CD4-positive, CD25-positive, alpha-beta regulatory T cell (primary cell): ENCODE measurements around the gene SLC35A3. TPM values are rescaled to one million over a fixed set of nuclear protein-coding genes. Genes with fewer than 3 reads are reported as not detected.
A peak's percentile ranks its signal among the peaks of the same experiment; 100 is the strongest.

Experiments used
- ATAC-seq, 2 donors: fragments of 150-1000 bp; cut with Tn5 transposase; one replicate each; pipeline ENCODE4 v1.10.0; 2021; ENCODE audit warnings: low read depth in 2 of 2, moderate number of reproducible peaks in 2 of 2, moderate library complexity in 1 of 2
- DNase-seq, 3 donors: peaks; one replicate each; pipeline versions ENCODE4 v3.0.0 to v3.0.0-alpha.2; 2012 to 2022; ENCODE audit warnings: mixed read lengths in 1 of 3
- H3K27ac ChIP-seq: one replicate; pipeline ENCODE4 v1.7.0; 2013; ENCODE audit warnings: mild to moderate bottlenecking, low read length; ENCODE audit not compliant: insufficient read depth, poor library complexity, severe bottlenecking
- H3K27me3 ChIP-seq: one replicate; pipeline ENCODE4 v1.7.0; 2013; ENCODE audit warnings: low read length; ENCODE audit not compliant: control insufficient read depth, insufficient read depth
- H3K36me3 ChIP-seq: one replicate; pipeline ENCODE4 v1.7.0; 2013; ENCODE audit warnings: mild to moderate bottlenecking, low read length, moderate library complexity; ENCODE audit not compliant: control insufficient read depth, insufficient read depth
- H3K4me1 ChIP-seq: 2 replicates; pipeline ENCODE4 v1.7.0; 2013; ENCODE audit warnings: mild to moderate bottlenecking, low read length; ENCODE audit not compliant: insufficient read depth, control insufficient read depth, poor library complexity, severe bottlenecking
- H3K4me3 ChIP-seq: one replicate; pipeline ENCODE4 v1.7.0; 2013; ENCODE audit warnings: low read depth, mild to moderate bottlenecking, low read length, moderate library complexity
- H3K9me3 ChIP-seq, 2 experiments: 1 replicate in 1 of 2; 2 replicates in 1 of 2; pipeline ENCODE4 v1.7.0; 2013; ENCODE audit warnings: low read length in 2 of 2, mild to moderate bottlenecking in 1 of 2, moderate library complexity in 1 of 2; ENCODE audit not compliant: control insufficient read depth in 2 of 2
- H3K27ac Mint-ChIP-seq, 3 donors: one replicate each; pipeline ENCODE4 v1.8.0; 2020 to 2022; ENCODE audit warnings: mild to moderate bottlenecking in 3 of 3, mixed read lengths in 3 of 3, moderate library complexity in 2 of 3
- H3K27me3 Mint-ChIP-seq: one replicate; pipeline ENCODE4 v1.8.0; 2022; ENCODE audit warnings: mild to moderate bottlenecking, mixed read lengths
- H3K36me3 Mint-ChIP-seq: one replicate; pipeline ENCODE4 v1.8.0; 2020; ENCODE audit warnings: mixed read lengths
- H3K4me1 Mint-ChIP-seq, 4 donors: one replicate each; pipeline ENCODE4 v1.8.0; 2020 to 2022; ENCODE audit warnings: mixed read lengths in 4 of 4, mild to moderate bottlenecking in 1 of 4
- H3K4me3 Mint-ChIP-seq, 4 donors: one replicate each; pipeline ENCODE4 v1.8.0; 2020 to 2022; ENCODE audit warnings: mild to moderate bottlenecking in 4 of 4, mixed read lengths in 4 of 4, moderate library complexity in 3 of 4
- H3K9me3 Mint-ChIP-seq, 7 donors: one replicate each; pipeline ENCODE4 v1.8.0; 2020 to 2022; ENCODE audit warnings: mixed read lengths in 7 of 7, mild to moderate bottlenecking in 3 of 7, moderate library complexity in 2 of 7
- polyA plus RNA-seq, 4 donors: library from polyadenylated mRNA; unstranded; fragments of 300-500 nt; fragmentation: Illumina TruSeq; gene quantifications; one replicate each; pipeline ENCODE4 v1.2.3, GENCODE V29; 2021
- total RNA-seq: library from RNA; stranded (reverse); gene quantifications from one replicate; pipeline ENCODE4 v1.2.3, GENCODE V29; 2022

SLC35A3 gene
- total and polyA plus RNA-seq, 5 donors from 2014 or later: 9.5 to 25.1 (median 14.0) TPM

DNA sequence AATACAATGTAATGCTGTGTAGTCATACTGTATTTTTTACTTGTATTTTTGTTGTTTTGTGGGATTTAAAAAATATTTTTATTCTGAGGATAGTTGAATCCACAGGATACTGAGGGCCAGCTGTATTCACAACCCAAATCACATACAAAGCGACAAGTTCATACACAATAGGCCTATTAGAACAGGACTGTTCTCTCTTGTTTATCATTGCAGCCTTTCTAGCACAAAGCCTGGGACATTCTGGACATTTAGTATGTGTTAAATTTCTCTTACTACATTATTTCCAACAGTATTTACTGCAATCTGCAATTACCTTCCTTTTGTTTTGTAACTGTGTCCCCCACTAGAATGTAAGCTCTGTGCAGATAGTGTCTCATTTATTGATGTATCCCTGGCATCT is 65.4 kb downstream of the SLC35A3 start:
- DNase-seq: no peak
- Mint-ChIP-seq H3K4me3 (peak overlapping the region in 3 of 4 donors; percentile 49 to 76 (median 54)), H3K36me3 (peaks cover 4% of the 10 kb centered on the region), H3K27ac (peak overlapping the region in 1 of 3 donors; percentile 51), H3K9me3 (peaks cover 0 to 1% (median 0%) of the 10 kb centered on the region in 7 donors), H3K4me1 (peaks cover 17 to 41% (median 34%) of the 10 kb centered on the region in 4 donors), H3K27me3 (no peaks in the 10 kb centered on the region)
- Histone ChIP-seq H3K36me3 (no peaks in the 10 kb centered on the region), H3K4me1 (peaks cover 23% of the 10 kb centered on the region), H3K27ac (no peak overlapping the region), H3K9me3 (no peaks in the 10 kb centered on the region), H3K4me3 (no peak overlapping the region), H3K27me3 (no peaks in the 10 kb centered on the region)
- no peak for ATAC-seq

DNA sequence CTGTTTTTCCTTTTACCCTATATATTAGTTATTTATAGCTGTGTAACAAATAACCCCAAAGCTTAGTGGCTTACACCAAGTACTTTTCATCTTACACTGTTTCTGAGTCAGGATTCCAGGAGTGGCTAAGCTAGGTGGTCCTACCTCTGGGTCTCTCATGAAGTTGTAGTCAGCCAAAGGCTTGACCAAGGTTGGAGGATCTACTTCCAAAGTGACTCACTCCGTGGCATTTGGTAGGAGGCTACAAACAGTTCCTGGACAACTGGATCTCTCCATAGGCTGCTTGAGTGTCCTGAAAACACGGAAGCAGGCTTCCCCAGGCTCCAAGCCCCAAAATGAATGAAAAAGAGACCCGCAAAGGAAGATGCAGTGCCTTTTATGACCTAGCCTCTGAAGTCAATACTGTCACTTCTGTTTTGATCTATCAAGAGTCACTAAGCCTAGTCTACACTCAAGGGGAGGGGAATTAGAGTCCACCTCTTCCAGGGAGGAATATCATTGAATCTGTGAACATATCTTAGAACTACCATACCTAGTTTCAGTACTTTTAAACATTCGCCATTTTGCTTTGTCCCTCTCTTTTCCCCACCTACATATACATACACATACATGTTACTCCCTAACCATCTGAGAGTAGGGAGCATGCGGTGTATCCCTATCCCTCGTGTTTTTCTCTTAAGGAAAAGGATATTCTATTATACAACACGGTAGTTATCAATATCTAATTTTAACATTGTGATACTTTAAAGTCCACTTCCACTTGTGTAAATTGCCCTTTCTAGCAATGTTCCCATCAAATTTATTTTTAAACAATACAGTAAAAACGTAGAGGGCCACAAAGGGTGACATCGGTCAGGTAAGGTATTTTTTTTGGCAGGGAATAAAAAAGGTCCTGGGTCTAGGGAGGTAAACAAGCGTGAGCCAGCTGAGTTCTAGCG is 67.2 kb downstream of the SLC35A3 start:
- peak in 1 of 3 donors; percentile 30 for DNase-seq
- H3K9me3 Mint-ChIP-seq: peaks cover 0 to 1% (median 0%) of the 10 kb centered on the region in 7 donors
- H3K27me3 Mint-ChIP-seq: no peaks in the 10 kb centered on the region
- no peak for ATAC-seq
- peak overlapping the region; percentile 93 to 99 (median 98) for H3K27ac Mint-ChIP-seq
- H3K36me3 Mint-ChIP-seq: peaks cover 4% of the 10 kb centered on the region
- H3K4me1 Mint-ChIP-seq: peaks cover 23 to 54% (median 41%) of the 10 kb centered on the region in 4 donors
- Histone ChIP-seq H3K27me3 (no peaks in the 10 kb centered on the region), H3K4me3 (peak overlapping the region; percentile 99), H3K36me3 (no peaks in the 10 kb centered on the region), H3K4me1 (peaks cover 35% of the 10 kb centered on the region), H3K27ac (peak overlapping the region; percentile 98), H3K9me3 (no peaks in the 10 kb centered on the region)
- peak overlapping the region; percentile 95 to 99 (median 97) for H3K4me3 Mint-ChIP-seq

DNA sequence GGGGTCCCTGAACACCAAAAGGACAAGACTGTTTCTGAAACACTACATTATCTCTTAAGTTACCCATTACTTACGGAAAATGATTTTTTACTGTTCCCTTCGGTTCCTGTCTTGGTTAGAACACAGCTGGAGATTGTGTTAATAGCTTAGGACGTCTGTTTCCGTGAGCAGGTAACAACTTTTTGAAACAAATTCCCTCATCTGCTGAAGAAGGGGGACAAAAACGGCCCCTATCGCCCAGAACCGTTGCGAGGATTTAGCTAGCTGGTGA is 67.8 kb downstream of the SLC35A3 start:
- ATAC-seq (no peak), DNase-seq (no peak)
- H3K27ac Mint-ChIP-seq: peak overlapping the region; percentile 93 to 99 (median 98)
- H3K9me3 Mint-ChIP-seq: peaks cover 0 to 1% (median 0%) of the 10 kb centered on the region in 7 donors
- H3K36me3 Mint-ChIP-seq: peaks cover 4% of the 10 kb centered on the region
- Histone ChIP-seq H3K9me3 (no peaks in the 10 kb centered on the region), H3K4me3 (peak overlapping the region; percentile 99), H3K27ac (peak overlapping the region; percentile 98), H3K4me1 (peaks cover 39% of the 10 kb centered on the region), H3K27me3 (no peaks in the 10 kb centered on the region), H3K36me3 (no peaks in the 10 kb centered on the region)
- H3K27me3 Mint-ChIP-seq: no peaks in the 10 kb centered on the region
- peak overlapping the region; percentile 95 to 99 (median 97) for H3K4me3 Mint-ChIP-seq
- H3K4me1 Mint-ChIP-seq: peaks cover 29 to 60% (median 43%) of the 10 kb centered on the region in 4 donors

DNA sequence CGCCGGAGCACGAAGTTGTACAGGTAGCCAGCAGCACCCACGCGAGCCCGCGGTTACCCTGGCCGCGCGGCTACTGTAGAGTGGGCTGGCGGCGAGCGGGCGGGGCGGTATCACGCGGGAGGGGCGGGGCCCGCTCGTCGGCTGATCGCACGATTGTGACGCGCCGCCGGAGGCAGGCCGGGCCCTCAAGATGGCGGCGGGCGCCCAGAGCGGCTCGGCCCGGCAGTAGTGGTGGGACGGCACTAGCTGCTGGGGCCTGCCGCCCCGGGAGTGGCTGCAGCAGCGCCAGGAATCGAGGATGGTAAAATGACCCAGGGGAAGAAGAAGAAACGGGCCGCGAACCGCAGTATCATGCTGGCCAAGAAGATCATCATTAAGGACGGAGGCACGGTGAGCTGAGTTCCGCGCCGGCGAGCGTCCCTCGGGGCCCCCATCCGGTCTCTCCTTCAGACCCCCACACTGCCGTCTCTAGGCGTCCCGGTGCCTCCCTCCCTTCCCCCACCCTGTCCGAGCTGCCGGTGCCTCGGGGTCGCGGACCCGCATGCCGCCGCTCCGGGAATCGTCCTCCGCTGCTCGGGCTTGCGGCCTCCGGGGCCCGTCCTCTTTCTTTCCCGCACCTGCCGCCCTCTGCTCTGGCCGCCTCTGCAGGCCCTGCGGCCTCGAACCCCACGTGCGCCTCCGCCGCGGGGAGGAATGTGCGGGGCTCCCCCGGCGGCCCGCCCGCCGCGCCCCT is 68.3 kb downstream of the SLC35A3 start:
- H3K4me1 ChIP-seq: peaks cover 43% of the 10 kb centered on the region
- H3K27me3 Mint-ChIP-seq: no peaks in the 10 kb centered on the region
- H3K27ac Mint-ChIP-seq: peak overlapping the region; percentile 95 to 99 (median 98)
- peaks cover 0 to 1% (median 0%) of the 10 kb centered on the region in 7 donors for H3K9me3 Mint-ChIP-seq
- peak overlapping the region; percentile 98 for H3K27ac ChIP-seq
- DNase-seq (peak; percentile 85 to 93 (median 89)), ATAC-seq (peak; percentile 88 to 89)
- no peaks in the 10 kb centered on the region for H3K36me3 ChIP-seq
- H3K4me1 Mint-ChIP-seq: peaks cover 34 to 65% (median 47%) of the 10 kb centered on the region in 4 donors
- no peaks in the 10 kb centered on the region for H3K9me3 ChIP-seq
- H3K36me3 Mint-ChIP-seq: peaks cover 7% of the 10 kb centered on the region
- peak overlapping the region; percentile 99 for H3K4me3 ChIP-seq
- peak overlapping the region; percentile 96 to 99 (median 98) for H3K4me3 Mint-ChIP-seq
- no peaks in the 10 kb centered on the region for H3K27me3 ChIP-seq

DNA sequence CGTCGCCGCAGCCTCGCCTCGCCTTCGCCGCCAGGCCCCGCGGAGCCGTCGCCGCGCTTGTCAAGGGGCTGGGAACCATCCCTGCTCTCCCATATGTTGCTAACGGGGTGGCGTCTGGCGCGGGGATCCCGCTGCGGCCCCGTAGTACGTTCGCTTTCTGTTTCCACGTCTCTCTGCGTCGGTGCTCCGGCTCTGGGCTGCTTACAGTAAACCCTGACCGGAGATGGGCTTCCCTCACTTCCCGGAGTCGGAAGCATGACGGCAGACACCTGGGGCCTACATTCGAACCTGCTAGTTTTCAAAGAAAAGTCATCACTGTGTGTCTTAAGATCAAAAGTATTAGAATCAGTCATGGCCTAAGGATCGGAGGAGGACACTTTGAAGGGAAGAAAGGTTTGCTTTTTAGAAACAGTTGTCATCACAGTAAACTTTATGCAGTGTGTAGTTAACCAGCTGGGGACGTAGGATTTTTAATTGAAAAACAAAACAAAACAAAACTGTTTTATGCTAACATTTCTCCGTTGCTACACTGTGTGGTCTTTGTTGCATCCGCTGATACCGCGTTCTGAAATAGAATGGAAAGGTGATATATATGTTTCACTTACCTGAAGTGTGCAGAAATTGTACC is 69.0 kb downstream of the SLC35A3 start:
- Mint-ChIP-seq H3K27me3 (no peaks in the 10 kb centered on the region), H3K9me3 (peaks cover 0 to 1% (median 0%) of the 10 kb centered on the region in 7 donors), H3K27ac (peak overlapping the region; percentile 98 to 99 (median 99)), H3K4me3 (peak overlapping the region; percentile 96 to 99 (median 98)), H3K4me1 (peaks cover 37 to 71% (median 52%) of the 10 kb centered on the region in 4 donors), H3K36me3 (peaks cover 10% of the 10 kb centered on the region)
- peak overlapping the region; percentile 98 for H3K27ac ChIP-seq
- H3K9me3 ChIP-seq: no peaks in the 10 kb centered on the region
- H3K4me3 ChIP-seq: peak overlapping the region; percentile 96
- DNase-seq (peak; percentile 63 to 89 (median 79)), ATAC-seq (peak; percentile 68 to 69)
- H3K27me3 ChIP-seq: no peaks in the 10 kb centered on the region
- no peaks in the 10 kb centered on the region for H3K36me3 ChIP-seq
- peaks cover 43% of the 10 kb centered on the region for H3K4me1 ChIP-seq

DNA sequence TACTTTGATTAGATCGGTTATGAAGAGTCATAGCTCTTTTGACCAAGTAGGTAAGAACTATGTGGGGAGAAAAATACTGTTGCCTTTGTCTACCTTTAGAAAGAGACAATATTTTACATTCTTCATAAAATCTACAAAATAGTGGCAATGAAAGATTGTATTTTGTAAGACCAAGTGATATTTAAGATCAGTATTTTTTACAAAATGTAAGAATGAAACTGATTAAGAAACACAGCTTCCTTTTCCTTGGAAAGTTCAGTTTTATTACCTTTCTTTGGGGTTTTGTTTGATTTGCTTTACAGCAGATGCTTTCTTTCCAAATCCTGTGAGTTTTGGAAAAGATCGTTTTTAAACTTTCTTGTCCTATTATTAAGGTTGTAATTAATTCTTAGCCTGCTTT is 69.8 kb downstream of the SLC35A3 start:
- H3K4me3 Mint-ChIP-seq: peak overlapping the region; percentile 96 to 99 (median 98)
- peaks cover 32 to 79% (median 58%) of the 10 kb centered on the region in 4 donors for H3K4me1 Mint-ChIP-seq
- peak overlapping the region; percentile 98 to 99 (median 99) for H3K27ac Mint-ChIP-seq
- DNase-seq (no peak), ATAC-seq (no peak)
- Histone ChIP-seq H3K4me3 (peak overlapping the region; percentile 96), H3K27me3 (no peaks in the 10 kb centered on the region), H3K4me1 (peaks cover 43% of the 10 kb centered on the region), H3K27ac (peak overlapping the region; percentile 98), H3K36me3 (no peaks in the 10 kb centered on the region), H3K9me3 (no peaks in the 10 kb centered on the region)
- H3K27me3 Mint-ChIP-seq: no peaks in the 10 kb centered on the region
- H3K9me3 Mint-ChIP-seq: peaks cover 0 to 1% (median 0%) of the 10 kb centered on the region in 7 donors
- H3K36me3 Mint-ChIP-seq: peaks cover 17% of the 10 kb centered on the region

DNA sequence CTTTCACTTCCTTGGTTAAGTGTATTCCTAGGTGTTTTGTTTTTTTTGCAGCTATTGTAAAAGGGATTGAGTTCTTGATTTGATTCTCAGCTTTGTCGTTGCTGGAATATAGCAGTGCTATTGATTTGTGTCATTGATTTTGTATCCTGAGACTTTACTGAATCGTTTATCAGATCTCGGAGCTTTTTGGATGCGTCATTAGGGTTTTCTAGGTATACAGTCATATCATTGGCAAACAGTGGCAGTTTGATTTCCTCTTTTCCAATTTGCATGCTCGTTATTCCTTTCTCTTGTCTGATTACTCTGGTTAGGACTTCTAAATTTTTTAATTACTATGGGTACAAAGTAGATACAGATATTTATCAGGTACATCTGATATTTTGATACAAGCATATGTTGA is 75.4 kb downstream of the SLC35A3 start:
- peaks cover 0 to 1% (median 0%) of the 10 kb centered on the region in 7 donors for H3K9me3 Mint-ChIP-seq
- H3K27ac Mint-ChIP-seq: peak overlapping the region in 1 of 3 donors; percentile 17
- no peak overlapping the region for H3K4me3 ChIP-seq
- H3K9me3 ChIP-seq: no peaks in the 10 kb centered on the region
- ATAC-seq: no peak
- no peaks in the 10 kb centered on the region for H3K36me3 ChIP-seq
- peaks cover 19% of the 10 kb centered on the region for H3K36me3 Mint-ChIP-seq
- peaks cover 45% of the 10 kb centered on the region for H3K4me1 ChIP-seq
- H3K4me1 Mint-ChIP-seq: peaks cover 43 to 94% (median 75%) of the 10 kb centered on the region in 4 donors
- DNase-seq: no peak
- no peak overlapping the region for H3K27ac ChIP-seq
- H3K27me3 ChIP-seq: no peaks in the 10 kb centered on the region
- H3K27me3 Mint-ChIP-seq: no peaks in the 10 kb centered on the region
- peak overlapping the region in 3 of 4 donors; percentile 14 to 65 (median 33) for H3K4me3 Mint-ChIP-seq
